HepG2 (cell line): ENCODE results near the gene SLC35F4. TPM values are rescaled to one million over a fixed set of nuclear protein-coding genes. Genes with fewer than 3 reads are reported as not detected.
A peak's percentile ranks its signal among the peaks of the same experiment; 100 is the strongest.

ENCODE experiments used
- ATAC-seq: fragments of 200-7000 bp; cut with Tn5 transposase; 3 replicates; pipeline ENCODE4 v1.9.1; 2020; ENCODE audit warnings: mild to moderate bottlenecking, moderate library complexity
- BruUV-seq: library from RNA; stranded (reverse); fragments of 400-500 nt; replicated peaks from 2 replicates; lab custom pipeline; 2021; lab: Mats Ljungman, UMichigan
- CTCF ChIA-PET: fragments of 300-600 bp; formaldehyde crosslinking; extraction: SDS; loops from one replicate; lab custom pipeline; 2021; ENCODE audit warnings: low total read pairs, inconsistent platforms, low intra/inter-chr PET ratio; lab: Yijun Ruan, JAX
- POLR2A ChIA-PET: fragments of 350-600 bp; sonication (Branson Sonifier 250); formaldehyde crosslinking; loops from one replicate; lab custom pipeline; 2020; ENCODE audit warnings: antibody characterized with exemption, inconsistent platforms; lab: Yijun Ruan, JAX
- DNase-seq: peaks from one replicate; pipeline ENCODE4 v3.0.0-alpha.2; 2015; ENCODE audit warnings: low spot score
- FAIRE-seq: peaks from 3 replicates; lab custom pipeline; 2011; peaks lifted over from hg19 to GRCh38; lab: Jason Lieb, UNC
- H2AFZ ChIP-seq: one replicate; pipeline ENCODE4 v1.6.1; 2011; ENCODE audit warnings: low read length, inconsistent platforms
- H3K27ac ChIP-seq: fragments of 300-600 bp; 3 replicates; pipeline ENCODE4 v1.8.0; 2011; ENCODE audit warnings: mixed run types, mild to moderate bottlenecking, mixed read lengths, low read length, inconsistent platforms; ENCODE audit not compliant: insufficient read depth; ENCODE audit errors: extremely low read length
- H3K27me3 ChIP-seq, 2 experiments: fragments of 200-600 bp in 1 of 2; 2 replicates in 1 of 2; 3 replicates in 1 of 2; pipeline versions ENCODE4 v1.6.0 to v1.8.0; 2011; ENCODE audit warnings: low read length in 2 of 2, mild to moderate bottlenecking in 2 of 2, moderate library complexity in 2 of 2, inconsistent platforms in 1 of 2; ENCODE audit not compliant: insufficient read depth in 2 of 2, control insufficient read depth in 1 of 2
- H3K36me3 ChIP-seq, 2 experiments: fragments of 200-600 bp in 1 of 2; replicated peaks in 1 of 2; 2 replicates in 1 of 2; 3 replicates in 1 of 2; pipeline versions ENCODE4 v1.5.1 to v1.8.0; 2011; ENCODE audit warnings: low read length in 2 of 2, inconsistent platforms in 1 of 2; ENCODE audit not compliant: insufficient read depth in 2 of 2, control insufficient read depth in 1 of 2
- H3K4me1 ChIP-seq: 2 replicates; pipeline ENCODE4 v1.5.1; 2012; ENCODE audit warnings: low read length, inconsistent platforms; ENCODE audit not compliant: insufficient read depth
- H3K4me2 ChIP-seq: 2 replicates; pipeline ENCODE4 v1.6.0; 2011; ENCODE audit warnings: low read depth, low read length, inconsistent platforms
- H3K4me3 ChIP-seq, 3 experiments: fragments of 200-600 bp in 1 of 3; sonication (generic), shearing (Covaris generic) in 1 of 3; replicated peaks in 1 of 3; 2 replicates each; pipeline ENCODE4 v1.5.1; 2011 to 2016; ENCODE audit warnings: low read length in 3 of 3, inconsistent platforms in 2 of 3, low read depth in 2 of 3, mild to moderate bottlenecking in 2 of 3, control low read depth in 1 of 3, mixed read lengths in 1 of 3; ENCODE audit not compliant: insufficient read depth in 1 of 3
- H3K79me2 ChIP-seq: one replicate; pipeline ENCODE4 v1.6.1; 2011; ENCODE audit warnings: low read length, inconsistent platforms; ENCODE audit not compliant: insufficient read depth
- H3K9ac ChIP-seq: 2 replicates; pipeline ENCODE4 v1.6.0; 2011; ENCODE audit warnings: mild to moderate bottlenecking, low read depth, low read length, inconsistent platforms; ENCODE audit not compliant: insufficient read depth
- H3K9me3 ChIP-seq: 2 replicates; pipeline ENCODE4 v1.5.1; 2012; ENCODE audit warnings: mild to moderate bottlenecking, low read length
- H4K20me1 ChIP-seq: 2 replicates; pipeline ENCODE4 v1.6.0; 2011; ENCODE audit warnings: inconsistent platforms, mild to moderate bottlenecking, low read length, moderate library complexity; ENCODE audit not compliant: insufficient read depth
- GABPA ChIP-seq, 2 experiments: IDR thresholded peaks; 2 replicates each; pipeline ENCODE4 v1.6.1; 2011 to 2016; ENCODE audit warnings: low read depth in 2 of 2, low read length in 1 of 2, missing biosample characterization in 1 of 2, missing genetic modification characterization in 1 of 2
- HOXA3 ChIP-seq: sonication (generic); formaldehyde crosslinking; IDR thresholded peaks from 2 replicates; pipeline ENCODE4 v1.5.0; 2020; ENCODE audit warnings: missing genetic modification reagents
- NPAS2 ChIP-seq: sonication (generic); formaldehyde crosslinking; IDR thresholded peaks from 2 replicates; pipeline ENCODE4 v1.8.0; 2022; ENCODE audit warnings: mild to moderate bottlenecking, missing genetic modification reagents, borderline replicate concordance
- SMC3 ChIP-seq: IDR thresholded peaks from 2 replicates; pipeline ENCODE4 v1.6.1; 2011; ENCODE audit warnings: low read length, improper control_type of control experiment
- SRY ChIP-seq: sonication (generic); formaldehyde crosslinking; IDR thresholded peaks from 2 replicates; pipeline ENCODE4 v1.8.0; 2022; ENCODE audit warnings: mild to moderate bottlenecking, missing genetic modification reagents
- STAG1 ChIP-seq: sonication (generic); formaldehyde crosslinking; IDR thresholded peaks from 2 replicates; pipeline ENCODE4 v1.4.0; 2020; ENCODE audit warnings: missing genetic modification reagents
- TCF7L2 ChIP-seq: IDR thresholded peaks from 2 replicates; pipeline ENCODE4 v1.6.1; 2011; ENCODE audit warnings: mild to moderate bottlenecking, low read depth, low read length, moderate library complexity
- WIZ ChIP-seq: sonication (generic); formaldehyde crosslinking; IDR thresholded peaks from 2 replicates; pipeline ENCODE4 v1.5.1; 2020; ENCODE audit warnings: mild to moderate bottlenecking, missing genetic modification reagents
- ZNF230 ChIP-seq: sonication (generic); formaldehyde crosslinking; IDR thresholded peaks from 2 replicates; pipeline ENCODE4 v1.4.0; 2020; ENCODE audit warnings: mild to moderate bottlenecking, missing genetic modification reagents
- ZNF337 ChIP-seq: sonication (generic); formaldehyde crosslinking; IDR thresholded peaks from 2 replicates; pipeline ENCODE4 v1.5.1; 2020; ENCODE audit warnings: missing genetic modification reagents, low read depth, mild to moderate bottlenecking, borderline replicate concordance
- ZNF44 ChIP-seq: sonication (generic); formaldehyde crosslinking; IDR thresholded peaks from 2 replicates; pipeline ENCODE4 v1.5.1; 2020; ENCODE audit warnings: mild to moderate bottlenecking, missing genetic modification reagents
- ZNF703 ChIP-seq: sonication (generic); formaldehyde crosslinking; IDR thresholded peaks from 2 replicates; pipeline ENCODE4 v1.5.1; 2020; ENCODE audit warnings: missing genetic modification reagents, mild to moderate bottlenecking, moderate library complexity, borderline replicate concordance
- ZNF777 ChIP-seq: sonication (generic); formaldehyde crosslinking; IDR thresholded peaks from 2 replicates; pipeline ENCODE4 v1.4.0; 2020; ENCODE audit warnings: missing genetic modification reagents
- WGBS: methylation state at CpG from one replicate; pipeline ENCODE4 v1.1.6; 2017; ENCODE audit warnings: low lambda C conversion rate; 5-methylcytosine and 5-hydroxymethylcytosine counted together
- in situ Hi-C: cut with HindIII; loops from 2 replicates; pipeline ENCODE4 v1.10.0; 2017; ENCODE audit warnings: low pct_unique_long_range_greater_than_20kb; ENCODE audit not compliant: extremely low pct_ligation_motif_present
- intact Hi-C: fragments of 100-400 bp; cut with micrococcal nuclease; formaldehyde crosslinking; loops from one replicate; pipeline ENCODE4 v1.10.0; 2022; ENCODE audit not compliant: unreplicated experiment
- polyA plus RNA-seq, 8 experiments: library from polyadenylated mRNA; depleted of rRNA in 3 of 8; stranded (reverse) in 7 of 8; unstranded in 1 of 8; fragments of >200 nt; fragmentation: Illumina TruSeq in 4 of 8; extraction: Trizol in 4 of 8; gene quantifications; 2 replicates each; pipeline versions ENCODE4 v1.2.1 to v1.2.3, GENCODE V29; 2011 to 2016; ENCODE audit warnings: low read depth in 4 of 8, missing spikeins in 1 of 8, mixed read lengths in 1 of 8; ENCODE audit not compliant: insufficient read depth in 1 of 8
- total RNA-seq, 5 experiments: library from RNA; depleted of rRNA; stranded (reverse); fragments of >200 nt; fragmentation: Illumina TruSeq; extraction: Trizol; gene quantifications; 2 replicates each; pipeline ENCODE4 v1.2.3, GENCODE V29; 2016; ENCODE audit warnings: low read depth in 1 of 5
- TF ChIP-seq, protein P1 (sequence below): sonication (generic); formaldehyde crosslinking; IDR thresholded peaks from 2 replicates; pipeline ENCODE4 v1.5.0; 2020; ENCODE audit warnings: missing genetic modification reagents, mild to moderate bottlenecking, borderline replicate concordance
- TF ChIP-seq, protein P2 (sequence below): sonication (generic); formaldehyde crosslinking; IDR thresholded peaks from 2 replicates; pipeline ENCODE4 v1.5.0; 2020; ENCODE audit warnings: mild to moderate bottlenecking, missing genetic modification reagents, moderate library complexity

The SLC35F4 gene
- total and polyA plus RNA-seq, 2 of the 13 experiments (the other 11 are each of a cell fraction or from before 2014, with no cell fraction given): not detected

DNA sequence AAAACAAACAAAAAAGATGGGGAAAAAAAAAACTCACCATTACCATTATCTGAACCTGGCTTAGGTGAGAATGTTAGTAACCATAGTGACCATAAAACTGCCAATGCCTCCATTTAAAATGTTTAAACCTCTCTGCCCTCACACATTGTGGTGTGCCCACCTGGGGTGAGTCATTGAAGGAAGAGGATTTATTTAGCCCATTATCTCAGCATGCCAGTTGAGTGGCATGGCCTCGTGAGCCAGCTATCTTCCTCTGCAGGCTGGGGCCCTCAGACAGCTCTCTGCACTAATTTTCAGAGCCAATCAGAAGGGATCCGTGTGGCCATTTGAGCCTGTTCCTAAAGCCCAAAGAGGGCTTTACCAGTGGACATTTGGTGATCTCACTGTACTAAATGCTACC is 290.4 kb downstream of the SLC35F4 start (continued):
- TF ChIP-seq HOXA3 (CRISPR knock-in tag) (no peak), NPAS2 (CRISPR knock-in tag) (no peak), ZNF703 (CRISPR knock-in tag) (no peak), ZNF777 (CRISPR knock-in tag) (no peak), WIZ (no peak), ZNF44 (CRISPR knock-in tag) (no peak), ZNF230 (CRISPR knock-in tag) (no peak), SMC3 (no peak), TCF7L2 (no peak), GABPA (IDR thresholded peaks at IDR 0.05; ENCODE audit: low read depth, low read length) (no peak), GABPA (CRISPR knock-in tag; IDR thresholded peaks at IDR 0.05; ENCODE audit: low read depth) (no peak), ZNF337 (CRISPR knock-in tag) (no peak)
- TF ChIP-seq, protein P1, sequence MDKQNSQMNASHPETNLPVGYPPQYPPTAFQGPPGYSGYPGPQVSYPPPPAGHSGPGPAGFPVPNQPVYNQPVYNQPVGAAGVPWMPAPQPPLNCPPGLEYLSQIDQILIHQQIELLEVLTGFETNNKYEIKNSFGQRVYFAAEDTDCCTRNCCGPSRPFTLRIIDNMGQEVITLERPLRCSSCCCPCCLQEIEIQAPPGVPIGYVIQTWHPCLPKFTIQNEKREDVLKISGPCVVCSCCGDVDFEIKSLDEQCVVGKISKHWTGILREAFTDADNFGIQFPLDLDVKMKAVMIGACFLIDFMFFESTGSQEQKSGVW (CRISPR knock-in tag): no peak

DNA sequence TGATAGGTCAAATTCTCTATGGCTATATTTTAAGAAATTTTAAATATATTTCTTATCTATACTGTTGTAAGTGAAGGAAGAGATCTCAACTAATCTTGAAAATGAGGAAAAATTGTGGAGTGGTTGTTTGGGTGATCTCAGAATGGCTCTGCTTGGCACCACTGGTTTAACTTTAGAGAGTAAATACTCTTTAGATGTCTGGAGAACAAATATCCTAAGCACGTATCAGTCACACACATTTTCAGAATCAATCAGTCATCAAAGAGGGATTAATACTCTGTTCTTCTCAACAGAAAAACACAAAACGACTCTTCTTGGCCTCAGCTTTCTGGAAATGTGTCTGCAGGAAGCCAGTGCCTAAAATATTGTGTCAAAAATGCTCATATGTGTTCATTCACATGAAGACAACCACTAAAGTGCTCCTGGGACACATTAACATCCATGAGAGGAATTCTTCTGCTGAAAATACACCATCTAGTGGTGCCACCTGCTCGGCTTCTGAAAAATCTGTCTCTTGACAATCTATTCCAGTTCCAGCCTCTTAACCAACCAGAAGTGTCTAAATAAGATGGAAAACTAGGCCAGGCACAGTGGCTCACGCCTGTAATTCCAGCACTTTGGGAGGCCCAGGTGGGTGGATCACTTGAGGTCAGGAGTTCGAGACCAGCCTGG is 291.1 kb downstream of the SLC35F4 start:
- BruUV-seq: no TSS peak
- Histone ChIP-seq H3K27me3 (no peaks in the 10 kb centered on the region), H3K79me2 (no peaks in the 10 kb centered on the region), H2AFZ (no peak overlapping the region), H3K9ac (no peak overlapping the region), H3K36me3 (no peaks in the 10 kb centered on the region), H3K9me3 (no peaks in the 10 kb centered on the region), H3K4me3 (no peak overlapping the region), H3K4me1 (no peaks in the 10 kb centered on the region), H4K20me1 (no peaks in the 10 kb centered on the region), H3K4me2 (no peak overlapping the region), H3K27ac (no peak overlapping the region)
- intact Hi-C loops (no loop called here), in situ Hi-C loops (no loop called here)
- 8% methylated on average over 4 of the region's 5 CpGs for WGBS
- TF ChIP-seq, protein P2, sequence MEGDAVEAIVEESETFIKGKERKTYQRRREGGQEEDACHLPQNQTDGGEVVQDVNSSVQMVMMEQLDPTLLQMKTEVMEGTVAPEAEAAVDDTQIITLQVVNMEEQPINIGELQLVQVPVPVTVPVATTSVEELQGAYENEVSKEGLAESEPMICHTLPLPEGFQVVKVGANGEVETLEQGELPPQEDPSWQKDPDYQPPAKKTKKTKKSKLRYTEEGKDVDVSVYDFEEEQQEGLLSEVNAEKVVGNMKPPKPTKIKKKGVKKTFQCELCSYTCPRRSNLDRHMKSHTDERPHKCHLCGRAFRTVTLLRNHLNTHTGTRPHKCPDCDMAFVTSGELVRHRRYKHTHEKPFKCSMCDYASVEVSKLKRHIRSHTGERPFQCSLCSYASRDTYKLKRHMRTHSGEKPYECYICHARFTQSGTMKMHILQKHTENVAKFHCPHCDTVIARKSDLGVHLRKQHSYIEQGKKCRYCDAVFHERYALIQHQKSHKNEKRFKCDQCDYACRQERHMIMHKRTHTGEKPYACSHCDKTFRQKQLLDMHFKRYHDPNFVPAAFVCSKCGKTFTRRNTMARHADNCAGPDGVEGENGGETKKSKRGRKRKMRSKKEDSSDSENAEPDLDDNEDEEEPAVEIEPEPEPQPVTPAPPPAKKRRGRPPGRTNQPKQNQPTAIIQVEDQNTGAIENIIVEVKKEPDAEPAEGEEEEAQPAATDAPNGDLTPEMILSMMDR (CRISPR knock-in tag): 0 out of 2 replicates have a peak, but pooled peaks have one; percentile 7
- TF ChIP-seq STAG1 (CRISPR knock-in tag): peak; percentile 31; the same call in 1 of the 2 replicates
- no peak for TF ChIP-seq SRY (CRISPR knock-in tag)
- ATAC-seq (no peak), DNase-seq (peak; percentile 1), FAIRE-seq (no peak)
- POLR2A ChIA-PET: no interaction called here
- CTCF ChIA-PET: no interaction called here
